Effector memory CD4-positive, alpha-beta T cell (primary cell): ENCODE results near the gene LOXL3.

Experiments used
- DNase-seq, 3 donors: peaks; one replicate each; pipeline ENCODE4 v3.0.0-alpha.2; 2020
- H3K27ac ChIP-seq: 2 replicates; pipeline ENCODE4 v1.7.0; 2013; ENCODE audit warnings: mild to moderate bottlenecking, low read length, moderate library complexity; ENCODE audit not compliant: insufficient read depth, poor library complexity, severe bottlenecking
- H3K27me3 ChIP-seq: replicated peaks from 2 replicates; pipeline ENCODE4 v1.7.0; 2013; ENCODE audit warnings: mild to moderate bottlenecking, low read length; ENCODE audit not compliant: insufficient read depth, control insufficient read depth, poor library complexity, severe bottlenecking
- H3K36me3 ChIP-seq: 2 replicates; pipeline ENCODE4 v1.7.0; 2013; ENCODE audit warnings: mild to moderate bottlenecking, low read length, moderate library complexity; ENCODE audit not compliant: control insufficient read depth, insufficient read depth
- H3K4me1 ChIP-seq: 2 replicates; pipeline ENCODE4 v1.7.0; 2013; ENCODE audit warnings: low read length, mild to moderate bottlenecking; ENCODE audit not compliant: control insufficient read depth, insufficient read depth, poor library complexity, severe bottlenecking
- H3K4me3 ChIP-seq: 2 replicates; pipeline ENCODE4 v1.7.0; 2013; ENCODE audit warnings: low read length, low read depth, mild to moderate bottlenecking; ENCODE audit not compliant: insufficient read depth, poor library complexity, severe bottlenecking
- H3K9me3 ChIP-seq: 2 replicates; pipeline ENCODE4 v1.7.0; 2013; ENCODE audit warnings: mild to moderate bottlenecking, low read length, moderate library complexity; ENCODE audit not compliant: control insufficient read depth

LOXL3 gene

GRCh38 chr2:74529357-74530238, 24.1 kb downstream of the LOXL3 start, which contains the start of the genes AUP1 and HTRA2:
Gene AUP1 (minus strand): TSS chr2:74529706. CDS start chr2:74529629, 77 bp downstream.
Gene HTRA2 (plus strand): TSS chr2:74529933. CDS start chr2:74530007, 74 bp downstream.
- peaks cover 22% of the 10 kb centered on the region for H3K4me1 ChIP-seq
- DNase-seq, result peak; percentile 68 to 78 (median 76)

GRCh38 chr2:74528600-74529356, 25.0 kb downstream of the LOXL3 start:
- H3K27me3 ChIP-seq, result no peaks in the 10 kb centered on the region
- H3K4me3 ChIP-seq, result peak overlapping the region; percentile 94
- no peaks in the 10 kb centered on the region for H3K9me3 ChIP-seq
- H3K4me1 ChIP-seq, result peaks cover 22% of the 10 kb centered on the region
- no peak for DNase-seq
- peaks cover 21% of the 10 kb centered on the region for H3K36me3 ChIP-seq
- peak overlapping the region; percentile 90 for H3K27ac ChIP-seq

More at GRCh38 chr2:74529357-74530238, 24.1 kb downstream of the LOXL3 start, which contains the start of the genes AUP1 and HTRA2:
- no peaks in the 10 kb centered on the region for H3K9me3 ChIP-seq
- peaks cover 21% of the 10 kb centered on the region for H3K36me3 ChIP-seq
- H3K27me3 ChIP-seq, result no peaks in the 10 kb centered on the region
- H3K4me3 ChIP-seq, result peak within 1 kb of the TSS; percentile 94
- H3K27ac ChIP-seq, result peak within 1 kb of the TSS; percentile 90

GRCh38 chr2:74527741-74528140, 26.0 kb downstream of the LOXL3 start:
- no peak overlapping the region for H3K27ac ChIP-seq
- no peaks in the 10 kb centered on the region for H3K27me3 ChIP-seq
- H3K36me3 ChIP-seq, result peaks cover 21% of the 10 kb centered on the region
- no peak overlapping the region for H3K4me3 ChIP-seq
- H3K9me3 ChIP-seq, result no peaks in the 10 kb centered on the region
- no peak for DNase-seq
- H3K4me1 ChIP-seq, result peaks cover 22% of the 10 kb centered on the region

DNA sequence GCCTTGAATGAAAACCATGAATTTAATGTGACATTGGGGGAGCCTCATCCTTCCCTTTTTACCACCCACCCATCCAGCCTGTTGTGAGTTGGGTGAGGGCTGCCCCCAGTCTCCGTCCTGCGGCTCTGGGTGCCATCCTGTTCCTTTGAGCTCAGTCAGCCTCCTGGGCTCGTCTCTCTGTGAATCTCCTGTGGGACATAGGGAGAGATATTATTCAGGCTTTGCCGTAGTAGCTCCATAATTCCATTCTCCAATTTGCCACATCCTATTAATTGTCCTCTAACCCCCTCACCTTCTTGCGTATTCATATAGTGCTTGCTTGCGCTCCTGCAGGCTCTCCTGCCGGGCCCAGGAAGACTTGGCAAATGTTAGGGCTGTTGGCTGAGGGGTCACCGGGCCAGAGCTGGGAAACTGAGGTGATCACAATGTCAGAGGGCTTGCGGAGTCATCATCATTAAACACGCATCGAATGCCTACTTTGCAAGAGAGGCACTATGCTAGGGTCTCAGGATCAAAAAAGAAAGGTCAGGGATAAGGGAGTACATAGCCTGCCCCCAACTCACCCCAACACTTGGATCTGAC, 27.0 kb downstream of the LOXL3 start:
- no peak overlapping the region for H3K4me3 ChIP-seq
- DNase-seq, result no peak
- H3K27ac ChIP-seq, result no peak overlapping the region
- no peaks in the 10 kb centered on the region for H3K9me3 ChIP-seq
- peaks cover 22% of the 10 kb centered on the region for H3K4me1 ChIP-seq
- H3K36me3 ChIP-seq, result peaks cover 21% of the 10 kb centered on the region
- H3K27me3 ChIP-seq, result no peaks in the 10 kb centered on the region

GRCh38 chr2:74525717-74526648, 27.8 kb downstream of the LOXL3 start, which contains the start of gene DQX1:
Gene DQX1 (minus strand): TSS chr2:74526231. CDS start chr2:74525729, 502 bp downstream.
- Histone ChIP-seq H3K27me3 (no peaks in the 10 kb centered on the region), H3K36me3 (peaks cover 21% of the 10 kb centered on the region), H3K4me3 (no peak within 1 kb of the TSS), H3K27ac (no peak within 1 kb of the TSS), H3K9me3 (no peaks in the 10 kb centered on the region), H3K4me1 (peaks cover 18% of the 10 kb centered on the region)
- no peak for DNase-seq

GRCh38 chr2:74524955-74525716, 28.6 kb downstream of the LOXL3 start:
- no peak for DNase-seq
- Histone ChIP-seq H3K27me3 (no peaks in the 10 kb centered on the region), H3K36me3 (peaks cover 21% of the 10 kb centered on the region), H3K4me1 (peaks cover 11% of the 10 kb centered on the region), H3K27ac (no peak overlapping the region), H3K4me3 (no peak overlapping the region), H3K9me3 (no peaks in the 10 kb centered on the region)

DNA sequence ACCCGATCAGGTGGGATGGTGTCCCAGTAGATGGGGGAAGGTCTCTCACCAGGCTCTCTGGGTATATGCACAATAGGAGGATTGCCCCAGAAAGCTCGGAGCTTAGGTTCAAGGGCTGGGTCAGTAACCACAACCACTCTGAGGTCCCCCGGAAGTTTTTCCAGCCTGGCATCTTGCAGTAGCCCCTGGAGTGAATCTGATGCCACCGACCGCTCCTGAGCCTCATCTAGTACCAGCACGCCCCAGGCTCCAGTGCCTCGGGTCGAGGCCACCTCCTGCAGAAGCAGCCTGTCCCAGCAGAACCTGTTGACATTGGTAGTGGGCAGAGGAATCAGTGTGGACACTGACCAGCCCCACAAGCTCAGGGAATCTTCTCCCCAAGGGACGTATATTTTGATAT, 29.7 kb downstream of the LOXL3 start:
- Histone ChIP-seq H3K9me3 (no peaks in the 10 kb centered on the region), H3K36me3 (peaks cover 21% of the 10 kb centered on the region), H3K27ac (no peak overlapping the region), H3K27me3 (peaks cover 9% of the 10 kb centered on the region), H3K4me3 (no peak overlapping the region), H3K4me1 (peaks cover 8% of the 10 kb centered on the region)
- DNase-seq, result no peak

DNA sequence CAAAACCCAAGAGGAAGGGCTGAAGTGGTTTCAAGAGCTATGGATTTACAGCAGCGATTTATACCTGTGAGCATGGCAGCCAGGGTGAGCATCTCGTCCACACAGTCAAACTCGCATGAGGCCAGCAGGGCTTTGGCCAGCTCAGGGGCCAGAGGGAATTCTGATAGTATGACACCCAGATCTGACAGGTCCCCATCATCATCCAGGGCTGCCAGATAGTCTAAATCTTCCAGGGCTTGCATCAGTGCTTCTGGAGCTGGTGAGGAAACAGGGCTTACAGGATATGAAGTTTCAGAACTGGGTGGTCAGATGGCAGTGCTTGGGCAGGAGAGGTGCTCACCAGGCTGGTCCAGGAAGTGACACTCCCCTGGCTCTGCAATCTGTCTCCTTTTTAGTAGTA, 31.2 kb downstream of the LOXL3 start:
- no peaks in the 10 kb centered on the region for H3K9me3 ChIP-seq
- no peaks in the 10 kb centered on the region for H3K4me1 ChIP-seq
- no peak overlapping the region for H3K27ac ChIP-seq
- DNase-seq, result no peak
- peaks cover 14% of the 10 kb centered on the region for H3K36me3 ChIP-seq
- no peak overlapping the region for H3K4me3 ChIP-seq
- H3K27me3 ChIP-seq, result peaks cover 22% of the 10 kb centered on the region
